PC-3 (cell line): ENCODE data around the gene MPZ. TPM values are rescaled to one million over a fixed set of nuclear protein-coding genes. Genes with fewer than 3 reads are reported as not detected.
"Not testable (repeated sequence)": the region's sequence is repeated elsewhere in the genome, so short reads cannot be mapped to it uniquely, and the experiment has no call there.

Source experiments
- ATAC-seq: fragments of 200-7000 bp; cut with Tn5 transposase; 2 replicates; pipeline ENCODE4 v1.9.1; 2020; ENCODE audit warnings: mild to moderate bottlenecking, moderate library complexity
- BruUV-seq: library from RNA; stranded (reverse); fragments of 400-500 nt; replicated peaks from 2 replicates; lab custom pipeline; 2021; lab: Mats Ljungman, UMichigan
- CTCF ChIA-PET: fragments of 300-600 bp; sonication (Branson Sonifier 250); formaldehyde crosslinking; loops from one replicate; lab custom pipeline; 2022; ENCODE audit warnings: antibody characterized with exemption; lab: Charles Lee
- POLR2A ChIA-PET: fragments of 300-600 bp; sonication (Branson Sonifier 250); formaldehyde crosslinking; loops from one replicate; lab custom pipeline; 2022; ENCODE audit warnings: antibody characterized with exemption; ENCODE audit not compliant: unreplicated experiment; lab: Charles Lee
- DNase-seq: peaks from one replicate; pipeline ENCODE4 v3.0.0-alpha.2; 2015
- H2AFZ ChIP-seq: fragments of 300-600 bp; sonication (generic); 2 replicates; pipeline ENCODE4 v1.6.0; 2016; ENCODE audit warnings: antibody characterized with exemption, low read length
- H3F3A ChIP-seq: fragments of 300-600 bp; sonication (generic); one replicate; pipeline ENCODE4 v1.6.0; 2017; ENCODE audit warnings: antibody characterized with exemption, low read length, control low read depth, mild to moderate bottlenecking; ENCODE audit not compliant: unreplicated experiment
- H3K27ac ChIP-seq: fragments of 300-600 bp; sonication (generic); 2 replicates; pipeline ENCODE4 v1.5.1; 2016; ENCODE audit warnings: mild to moderate bottlenecking, low read length
- H3K27me3 ChIP-seq: fragments of 300-600 bp; sonication (generic); 2 replicates; pipeline ENCODE4 v1.6.1; 2016; ENCODE audit warnings: low read length, mixed read lengths
- H3K36me3 ChIP-seq: fragments of 300-600 bp; sonication (generic); 2 replicates; pipeline ENCODE4 v1.6.1; 2016; ENCODE audit warnings: low read depth, mixed run types, low read length, mixed read lengths
- H3K4me1 ChIP-seq: fragments of 300-600 bp; sonication (generic); 2 replicates; pipeline ENCODE4 v1.5.1; 2016; ENCODE audit warnings: low read length; ENCODE audit not compliant: insufficient read depth
- H3K4me2 ChIP-seq: fragments of 300-600 bp; sonication (generic); 2 replicates; pipeline ENCODE4 v1.6.0; 2016; ENCODE audit warnings: low read length
- H3K4me3 ChIP-seq: fragments of 300-600 bp; sonication (generic); 2 replicates; pipeline ENCODE4 v1.5.1; 2016; ENCODE audit warnings: mild to moderate bottlenecking, low read length, mixed read lengths
- H3K79me2 ChIP-seq: fragments of 300-600 bp; sonication (generic); 2 replicates; pipeline ENCODE4 v1.6.1; 2017; ENCODE audit warnings: low read length, mixed read lengths
- H3K9ac ChIP-seq: fragments of 300-600 bp; sonication (generic); 2 replicates; pipeline ENCODE4 v1.6.0; 2016; ENCODE audit warnings: mild to moderate bottlenecking, low read length
- H3K9me2 ChIP-seq: fragments of 300-600 bp; sonication (generic); replicated peaks from 2 replicates; pipeline ENCODE4 v1.6.1; 2016; ENCODE audit warnings: mixed run types, low read length, mixed read lengths
- H3K9me3 ChIP-seq: fragments of 300-600 bp; sonication (generic); 2 replicates; pipeline ENCODE4 v1.6.1; 2016; ENCODE audit warnings: low read length, mixed read lengths
- H4K20me1 ChIP-seq: fragments of 300-600 bp; sonication (generic); 2 replicates; pipeline ENCODE4 v1.6.1; 2016; ENCODE audit warnings: low read length, mixed read lengths
- intact Hi-C: fragments of 100-400 bp; cut with micrococcal nuclease; formaldehyde crosslinking; loops from 2 replicates; pipeline ENCODE4 v1.9.0; 2023
- total RNA-seq: library from RNA; depleted of rRNA; stranded (reverse); fragments of >200 nt; gene quantifications from 2 replicates; pipeline ENCODE4 v1.2.3, GENCODE V29; 2014; rRNA removed

The MPZ gene
- total RNA-seq, 1 experiment from 2014 or later, result 0.18 TPM

DNA sequence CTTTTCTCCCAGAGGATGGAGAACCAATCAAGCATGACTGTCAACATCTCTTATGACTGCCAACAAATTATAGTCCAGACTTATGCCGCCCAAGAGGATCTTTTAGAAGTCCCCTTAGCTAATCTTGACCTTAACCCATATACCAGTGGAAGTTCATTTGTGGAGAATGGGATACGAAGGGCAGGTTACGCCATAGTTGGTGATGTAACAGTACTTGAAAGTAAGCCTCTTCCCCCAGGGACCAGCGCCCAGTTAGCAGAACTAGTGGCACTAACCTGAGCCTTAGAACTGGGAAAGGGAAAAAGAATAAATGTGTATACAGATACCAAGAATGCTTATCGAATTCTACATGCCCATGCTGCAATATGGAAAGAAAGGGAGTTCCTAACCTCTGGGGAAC is 54.5 kb downstream of the MPZ start:
- DNase-seq, intact Hi-C loops, H2AFZ ChIP-seq, CTCF ChIA-PET, BruUV-seq, H3K9ac ChIP-seq, H4K20me1 ChIP-seq, H3K36me3 ChIP-seq, POLR2A ChIA-PET, H3K9me2 ChIP-seq, H3K9me3 ChIP-seq, H3K27ac ChIP-seq, H3F3A ChIP-seq, H3K4me1 ChIP-seq, H3K4me2 ChIP-seq, H3K4me3 ChIP-seq, ATAC-seq, H3K79me2 ChIP-seq: not testable (repeated sequence)
- H3K27me3 ChIP-seq, result peaks cover 22% of the 10 kb centered on the region

Other genes starting within 250 kb of the MPZ start
- gene ARHGAP30, start 240.1 kb downstream of the MPZ start, total RNA-seq, result 0.12 and 0.55 TPM in 2 replicates
- gene NECTIN4, start 220.4 kb downstream of the MPZ start, total RNA-seq, result 6.8 and 7.0 TPM in 2 replicates
- 3.2 and 3.3 TPM in 2 replicates for gene KLHDC9, start 211.6 kb downstream of the MPZ start, total RNA-seq
- 174 and 197 TPM in 2 replicates for gene PFDN2, start 191.9 kb downstream of the MPZ start, total RNA-seq
- gene NIT1, start 191.9 kb downstream of the MPZ start, total RNA-seq, result 18.1 and 27.0 TPM in 2 replicates
- gene DEDD, start 177.3 kb downstream of the MPZ start, total RNA-seq, result 23.4 and 39.2 TPM in 2 replicates
- gene UFC1, start 156.0 kb downstream of the MPZ start, total RNA-seq, result 84.6 and 113 TPM in 2 replicates
- gene USP21, start 150.5 kb downstream of the MPZ start, total RNA-seq, result 20.6 and 24.4 TPM in 2 replicates
- gene PPOX, start 143.5 kb downstream of the MPZ start, total RNA-seq, result 21.8 and 22.9 TPM in 2 replicates
- gene B4GALT3, start 132.5 kb downstream of the MPZ start, total RNA-seq, result 76.9 and 85.4 TPM in 2 replicates
- 0.52 TPM in 1 of 2 replicates, not detected in the other for gene ADAMTS4, start 110.9 kb downstream of the MPZ start, total RNA-seq
- gene NDUFS2, start 107.6 kb downstream of the MPZ start, total RNA-seq, result 168 TPM in 2 replicates
- gene FCER1G, start 94.7 kb downstream of the MPZ start, total RNA-seq, result not detected in 2 replicates
- not detected in 2 replicates for gene APOA2, start 86.3 kb downstream of the MPZ start, total RNA-seq
- gene TOMM40L, start 83.9 kb downstream of the MPZ start, total RNA-seq, result 23.2 and 26.1 TPM in 2 replicates
- not detected in 2 replicates for gene NR1I3, start 71.8 kb downstream of the MPZ start, total RNA-seq
- gene PCP4L1, start 51.2 kb downstream of the MPZ start, total RNA-seq, result 0.07 TPM in 1 of 2 replicates, not detected in the other
- gene SDHC, start 4.4 kb upstream of the MPZ start, total RNA-seq, result 26.1 and 30.1 TPM in 2 replicates
- gene CFAP126, start 57.9 kb upstream of the MPZ start, total RNA-seq, result not detected in 2 replicates
- gene FCGR2A, start 195.5 kb upstream of the MPZ start, total RNA-seq, result 0.73 and 0.98 TPM in 2 replicates
- 3.8 and 4.3 TPM in 2 replicates for gene HSPA6, start 214.6 kb upstream of the MPZ start, total RNA-seq
- not detected in 2 replicates for gene FCGR3A, start 239.8 kb upstream of the MPZ start, total RNA-seq